HG02642 (cell line): ENCODE measurements around the gene C11orf68.
A peak's percentile ranks its signal among the peaks of the same experiment; 100 is the strongest.

Experiments used
- ATAC-seq: cut with Tn5 transposase; IDR thresholded peaks from one replicate; pipeline ENCODE4 v1.9.1; 2021; ENCODE audit warnings: mild to moderate bottlenecking; ENCODE audit not compliant: unreplicated experiment, poor library complexity

The C11orf68 gene

DNA sequence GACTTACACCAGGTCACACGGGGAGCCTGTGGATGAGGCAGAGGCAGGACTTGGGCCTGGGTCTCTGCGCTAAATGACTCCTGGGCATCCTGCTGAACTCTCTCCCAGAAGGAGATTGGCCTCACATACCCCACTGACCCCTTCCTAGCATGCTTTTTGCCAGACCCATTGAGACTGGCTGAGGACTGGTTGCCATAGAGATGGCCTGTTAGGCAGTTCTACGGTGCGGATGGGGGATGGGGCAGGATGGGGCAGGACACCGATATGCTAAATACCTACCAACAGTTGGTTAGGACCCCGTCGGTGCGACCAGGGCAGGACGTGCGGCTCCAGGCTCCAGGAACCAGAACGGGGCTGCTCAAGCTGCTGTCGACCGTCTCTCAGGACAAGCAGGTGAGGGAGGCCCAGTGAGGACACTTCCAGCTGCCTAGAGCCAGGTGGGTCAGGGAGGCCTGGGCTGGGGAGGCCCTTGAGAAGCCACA, 26.6 kb upstream of the C11orf68 start, which contains the start of gene TSGA10IP:
Gene TSGA10IP, plus strand, starts transcription at position 51 of the 482 bp plus-strand sequence. Its CDS starts 196 bp downstream, at position 247.
- ATAC-seq: no peak

- no peak for ATAC-seq
Observed at GRCh38 chr11:65944767-65945166, 25.9 kb upstream of the C11orf68 start.

- no peak for ATAC-seq
Observed at GRCh38 chr11:65944191-65944590, 25.3 kb upstream of the C11orf68 start.

GRCh38 chr11:65942531-65942930, 23.7 kb upstream of the C11orf68 start:
- ATAC-seq: no peak

DNA sequence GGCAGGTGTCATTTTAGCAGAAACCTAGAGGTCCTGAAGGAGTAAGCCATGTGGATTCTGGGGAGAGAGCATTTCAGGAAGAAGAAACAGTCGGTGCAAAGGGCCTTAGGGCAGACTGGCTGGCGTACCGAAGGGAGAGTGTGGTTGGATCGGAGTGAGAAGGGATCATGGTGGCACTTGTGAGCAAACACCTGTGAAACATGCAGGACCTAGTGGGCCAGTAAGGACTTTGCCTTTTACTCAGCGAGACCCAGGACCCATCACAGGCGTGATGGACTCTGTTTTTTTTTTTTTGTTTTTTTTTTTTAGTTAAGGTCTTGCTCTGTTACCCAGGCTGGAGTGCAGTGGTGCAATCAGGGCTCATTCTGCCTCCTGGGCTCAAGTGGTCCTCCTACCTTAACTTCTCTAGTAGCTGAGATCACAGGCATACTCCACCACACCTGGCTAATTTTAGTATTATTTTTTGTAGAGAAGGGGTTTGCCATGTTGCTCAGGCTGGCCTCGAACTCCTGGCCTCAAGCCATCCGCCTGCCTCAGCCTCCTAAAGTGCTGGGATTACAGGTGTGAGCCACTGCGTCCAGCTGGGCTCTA, 23.0 kb upstream of the C11orf68 start:
- ATAC-seq: no peak

DNA sequence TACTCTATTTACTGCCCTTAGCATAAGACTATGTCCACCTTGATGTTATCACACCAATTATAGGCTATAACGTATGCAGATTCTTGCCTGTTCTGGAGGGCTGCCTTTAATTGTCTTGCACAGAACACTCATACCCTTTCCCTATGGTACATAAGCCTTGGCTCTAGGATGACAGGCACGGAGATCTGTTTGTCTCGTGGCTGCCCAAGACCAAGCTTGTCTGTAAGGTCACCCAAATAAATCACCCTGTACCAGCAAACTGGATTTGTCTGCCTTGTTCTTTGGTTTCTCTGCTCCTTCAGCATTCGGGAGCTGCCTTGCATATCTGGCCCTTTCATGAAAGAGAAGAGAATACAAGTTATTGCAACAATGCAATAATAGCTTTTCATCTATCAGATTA, 18.9 kb upstream of the C11orf68 start:
- ATAC-seq: no peak

- ATAC-seq: no peak
Observed at GRCh38 chr11:65934014-65934413, 15.2 kb upstream of the C11orf68 start.

GRCh38 chr11:65932558-65932919, 13.7 kb upstream of the C11orf68 start:
- ATAC-seq: no peak

GRCh38 chr11:65931773-65932557, 13.1 kb upstream of the C11orf68 start:
- no peak for ATAC-seq

GRCh38 chr11:65928667-65929066, 9.8 kb upstream of the C11orf68 start:
- ATAC-seq: no peak

- ATAC-seq: peak; percentile 64
Observed at GRCh38 chr11:65927904-65928397, 9.1 kb upstream of the C11orf68 start.

DNA sequence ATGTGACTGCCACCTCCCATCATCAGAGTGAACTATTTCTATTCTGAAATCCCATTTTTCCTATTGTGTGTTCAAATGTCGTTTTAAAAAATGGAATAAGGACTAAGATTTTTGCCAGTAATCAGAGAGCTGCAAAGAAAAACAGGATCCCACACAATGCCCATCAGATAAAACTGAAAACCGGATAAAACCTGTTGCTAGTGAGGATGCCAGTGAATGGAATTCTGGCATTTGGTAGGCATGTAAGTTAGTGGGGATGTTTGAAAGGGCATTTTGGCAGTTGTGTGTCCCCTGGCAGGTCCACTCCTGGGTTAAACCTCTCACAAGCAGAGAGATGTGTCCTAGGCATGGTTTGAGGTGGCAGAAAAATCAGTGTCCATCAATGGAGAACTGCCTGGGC, 6.5 kb upstream of the C11orf68 start:
- ATAC-seq: no peak

DNA sequence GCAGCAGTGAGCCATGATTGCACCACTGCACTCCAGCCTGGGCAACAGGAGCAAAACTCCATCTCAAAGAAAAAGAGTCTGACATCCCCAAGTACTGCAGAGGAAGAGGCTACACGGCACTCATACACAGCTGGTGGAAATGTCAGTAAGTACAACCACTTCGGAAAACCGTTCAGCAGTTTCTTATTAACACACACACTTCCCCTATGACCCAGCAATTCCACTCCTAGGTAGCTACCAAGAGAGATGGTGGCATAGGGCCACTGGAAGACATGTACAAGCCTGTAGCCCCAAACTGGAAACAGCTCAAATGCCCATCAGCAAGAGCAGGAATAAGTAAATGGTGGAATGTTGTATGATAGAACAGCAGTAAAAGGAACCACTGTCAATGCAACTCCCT, 3.7 kb upstream of the C11orf68 start:
- ATAC-seq: no peak

- no peak for ATAC-seq
Observed at GRCh38 chr11:65921876-65922275, 3.0 kb upstream of the C11orf68 start.

DNA sequence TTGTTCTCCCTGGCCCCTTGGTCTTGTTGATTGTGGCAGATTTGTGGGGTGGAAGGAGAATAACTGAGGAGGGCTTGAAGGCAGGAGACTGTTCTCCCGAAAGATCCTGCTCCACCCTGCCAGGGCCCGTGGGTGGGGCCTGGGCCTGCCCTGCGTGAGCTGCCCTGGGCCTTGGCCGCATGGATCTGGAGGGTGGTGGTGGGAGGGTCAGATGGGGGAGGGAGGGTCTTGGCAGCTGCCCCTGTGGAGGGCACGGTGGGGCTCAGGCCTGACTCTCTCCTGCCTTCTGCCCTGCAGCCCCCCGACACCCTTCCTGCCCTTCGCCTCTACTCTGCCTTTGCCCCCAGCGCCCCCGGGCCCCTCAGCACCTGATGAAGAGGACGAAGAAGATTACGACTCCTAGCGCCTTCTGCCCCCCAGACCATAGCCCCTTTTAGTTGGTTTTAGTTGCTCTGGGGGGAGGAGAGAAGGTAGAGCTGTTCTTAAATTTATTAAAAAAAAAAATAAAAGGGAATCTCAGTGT, 2.2 kb upstream of the C11orf68 start:
- ATAC-seq: no peak

GRCh38 chr11:65920372-65920802, 1.5 kb upstream of the C11orf68 start:
- no peak for ATAC-seq

DNA sequence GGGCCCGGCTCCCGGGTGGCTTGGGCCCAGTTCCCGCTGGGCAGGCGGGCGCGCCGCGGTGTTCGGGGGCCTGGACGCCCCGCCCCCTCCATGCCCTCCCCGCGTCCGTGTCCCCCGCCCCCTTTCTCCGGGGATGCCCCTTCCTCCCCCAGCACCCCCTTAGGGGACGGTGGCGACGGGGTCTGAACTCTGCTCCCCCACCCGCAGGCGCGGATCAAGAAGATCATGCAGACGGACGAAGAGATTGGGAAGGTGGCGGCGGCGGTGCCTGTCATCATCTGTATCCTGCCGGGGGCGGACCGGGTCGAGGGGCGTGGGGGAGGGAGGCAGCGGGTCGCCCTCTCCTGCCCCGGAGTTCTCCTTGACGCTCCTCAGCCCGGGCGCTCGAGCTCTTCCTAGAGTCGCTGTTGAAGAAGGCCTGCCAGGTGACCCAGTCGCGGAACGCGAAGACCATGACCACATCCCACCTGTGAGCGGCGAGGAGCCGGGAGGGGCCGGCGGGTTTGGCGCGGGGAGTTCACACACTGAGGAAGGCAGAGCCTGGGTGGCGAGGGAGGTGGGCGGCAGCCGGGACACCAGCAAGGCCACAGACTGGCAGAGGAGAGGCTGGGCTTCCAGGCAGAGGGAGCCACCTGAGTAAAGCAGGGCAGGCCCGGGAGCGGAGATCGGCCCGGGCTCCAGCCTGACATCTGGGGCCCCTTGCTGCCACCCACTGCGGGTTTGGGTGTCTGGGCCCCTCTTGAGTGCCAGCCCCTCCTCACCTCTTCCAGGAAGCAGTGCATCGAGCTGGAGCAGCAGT, 910 bp upstream of the C11orf68 start:
- peak; percentile 50 for ATAC-seq

DNA sequence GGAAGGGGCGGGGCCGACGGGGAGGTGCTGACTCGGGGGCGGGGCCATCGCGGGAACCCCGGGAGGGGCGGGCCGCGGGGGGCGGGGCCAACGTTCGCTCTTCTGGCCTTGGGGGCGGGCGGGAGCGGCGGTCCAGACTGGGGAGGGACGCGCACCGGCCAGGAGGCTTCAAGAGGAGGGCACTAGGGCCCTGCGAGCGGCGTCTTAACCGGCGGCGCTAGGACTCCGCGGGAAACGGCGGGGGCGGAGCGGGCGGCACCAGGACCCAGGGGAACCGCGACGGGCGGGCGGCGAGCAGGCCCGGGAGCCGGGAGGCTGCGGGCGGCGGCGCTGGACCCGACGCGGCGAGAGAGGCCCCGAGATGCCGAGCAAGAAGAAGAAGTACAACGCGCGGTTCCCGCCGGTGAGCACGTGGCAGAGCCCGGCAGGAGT, 295 bp upstream of the C11orf68 start, which contains the start of gene DRAP1:
Gene DRAP1, plus strand, starts transcription at position 286 of the 432 bp plus-strand sequence. Its CDS starts 76 bp downstream, at position 362.
- ATAC-seq: peak; percentile 84

DNA sequence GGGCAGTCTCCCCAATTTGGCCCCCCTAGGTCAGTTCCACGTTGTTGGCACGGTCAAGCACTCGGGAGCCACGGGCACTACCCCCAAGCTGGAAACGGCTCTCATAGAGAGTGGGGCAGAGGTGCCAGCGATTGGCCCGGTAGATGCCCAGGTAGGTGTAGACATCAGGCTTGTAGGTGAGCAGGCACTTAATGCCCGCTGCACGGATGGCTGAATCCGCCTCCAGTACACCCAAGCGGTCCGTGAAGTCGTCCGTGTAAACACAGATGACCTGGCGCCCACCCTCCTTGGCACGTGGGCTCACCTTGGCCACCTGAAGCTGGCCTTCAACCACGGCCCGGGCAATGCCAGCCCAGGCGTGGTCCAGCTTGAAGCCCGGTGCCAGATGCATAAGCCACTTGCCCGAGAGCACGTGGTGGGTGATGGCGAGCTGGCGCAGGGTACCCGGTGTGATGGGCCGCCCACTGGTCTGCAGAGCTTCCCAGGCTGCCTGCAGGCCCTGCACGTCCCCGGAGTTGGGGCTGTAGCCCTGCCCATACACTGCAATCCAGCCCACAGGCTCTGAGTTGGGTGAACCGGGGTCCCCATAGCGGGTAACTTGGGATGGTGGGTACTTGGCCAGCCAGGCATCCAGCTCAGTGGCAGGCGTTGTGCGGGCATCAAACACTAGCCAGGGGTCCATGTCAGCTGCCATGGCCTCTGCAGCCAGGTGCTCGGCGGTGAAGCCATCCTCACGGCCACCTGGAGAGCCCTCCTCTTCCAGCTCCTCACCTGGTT, 1.2 kb downstream of the C11orf68 start:
- no peak for ATAC-seq

DNA sequence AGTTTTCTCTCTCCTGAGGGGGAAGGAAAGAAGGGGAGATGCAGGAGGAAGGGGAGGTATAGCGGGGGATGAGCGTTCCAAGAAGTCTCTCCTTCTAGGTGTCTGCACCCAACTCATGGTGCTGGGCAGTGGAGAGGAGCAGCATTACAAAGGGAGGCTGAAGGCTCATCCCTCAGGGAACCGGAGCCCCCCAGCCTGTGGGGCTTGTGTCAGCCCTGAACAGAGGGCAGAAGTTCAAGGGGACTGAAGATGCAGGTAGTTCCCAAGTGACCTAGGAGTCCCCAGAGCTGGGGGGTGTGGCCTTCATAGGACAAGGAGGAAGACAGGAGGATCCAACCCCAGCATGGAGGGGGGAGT, 1.8 kb downstream of the C11orf68 start:
- no peak for ATAC-seq
